ENCODE measurements around the gene RTN4R. TPM values are rescaled to one million over a fixed set of nuclear protein-coding genes. Genes with fewer than 3 reads are reported as not detected.

Gene RTN4R
- total RNA-seq, 1 donor from 2014 or later: 4.2 TPM

- intact Hi-C loops (cut with DNase I): no loop called here
- TF ChIP-seq CTCF (IDR thresholded peaks at IDR 0.05): no peak
- TF ChIP-seq POLR2A (IDR thresholded peaks at IDR 0.05): no peak
- TF ChIP-seq POLR2AphosphoS5 (IDR thresholded peaks at IDR 0.05; ENCODE audit: insufficient read depth in 1 of 2, low read depth in 1 of 2): no peak
Observed at GRCh38 chr22:20256551-20257211, 11.4 kb downstream of the RTN4R start.

GRCh38 chr22:20256027-20256426 lies 12.1 kb downstream of the RTN4R start:
- Histone ChIP-seq H3K27ac (no peak overlapping the region), H3K4me3 (no peak overlapping the region), H3K9me3 (no peaks in the 10 kb centered on the region), H3K27me3 (no peaks in the 10 kb centered on the region), H3K4me1 (no peaks in the 10 kb centered on the region), H3K36me3 (no peaks in the 10 kb centered on the region)
- intact Hi-C loops (cut with DNase I): no loop called here
- TF ChIP-seq POLR2AphosphoS5 (IDR thresholded peaks at IDR 0.05; ENCODE audit: insufficient read depth in 1 of 2, low read depth in 1 of 2) (no peak), POLR2A (IDR thresholded peaks at IDR 0.05) (no peak), CTCF (IDR thresholded peaks at IDR 0.05) (no peak)
- DNase-seq (ENCODE audit: extremely low spot score in 2 of 2): no peak

More at GRCh38 chr22:20256551-20257211, 11.4 kb downstream of the RTN4R start:
- no peak for DNase-seq (ENCODE audit: extremely low spot score in 2 of 2)
- Histone ChIP-seq H3K4me3 (no peak overlapping the region), H3K27me3 (no peaks in the 10 kb centered on the region), H3K27ac (no peak overlapping the region), H3K9me3 (no peaks in the 10 kb centered on the region), H3K36me3 (no peaks in the 10 kb centered on the region), H3K4me1 (no peaks in the 10 kb centered on the region)

GRCh38 chr22:20254975-20255946 lies 12.9 kb downstream of the RTN4R start:
- H3K4me3 ChIP-seq: no peak overlapping the region
- H3K27ac ChIP-seq: no peak overlapping the region
- no peak for DNase-seq (ENCODE audit: extremely low spot score in 2 of 2)
- intact Hi-C loops (cut with DNase I): no loop called here
- H3K36me3 ChIP-seq: no peaks in the 10 kb centered on the region
- H3K9me3 ChIP-seq: no peaks in the 10 kb centered on the region
- H3K4me1 ChIP-seq: peaks cover under 1% of the 10 kb centered on the region
- TF ChIP-seq CTCF (IDR thresholded peaks at IDR 0.05): no peak
- TF ChIP-seq POLR2A (IDR thresholded peaks at IDR 0.05): no peak
- no peak for TF ChIP-seq POLR2AphosphoS5 (IDR thresholded peaks at IDR 0.05; ENCODE audit: insufficient read depth in 1 of 2, low read depth in 1 of 2)
- no peaks in the 10 kb centered on the region for H3K27me3 ChIP-seq

- DNase-seq (ENCODE audit: extremely low spot score in 2 of 2): no peak
- H3K27me3 ChIP-seq: no peaks in the 10 kb centered on the region
- H3K4me3 ChIP-seq: no peak overlapping the region
- H3K27ac ChIP-seq: no peak overlapping the region
- TF ChIP-seq CTCF (IDR thresholded peaks at IDR 0.05) (no peak), POLR2AphosphoS5 (IDR thresholded peaks at IDR 0.05; ENCODE audit: insufficient read depth in 1 of 2, low read depth in 1 of 2) (no peak), POLR2A (IDR thresholded peaks at IDR 0.05) (no peak)
- H3K36me3 ChIP-seq: no peaks in the 10 kb centered on the region
- intact Hi-C loops (cut with DNase I): no loop called here
- H3K9me3 ChIP-seq: no peaks in the 10 kb centered on the region
- peaks cover 18% of the 10 kb centered on the region for H3K4me1 ChIP-seq
Observed at GRCh38 chr22:20253161-20253560, 15.0 kb downstream of the RTN4R start.
